DND-41 (cell line): Measurements from ENCODE around the gene STMN1.

Experiments used
- ATAC-seq: fragments of 200-7000 bp; cut with Tn5 transposase; 3 replicates; pipeline ENCODE4 v1.9.1; 2021; ENCODE audit warnings: low read depth; ENCODE audit not compliant: insufficient read depth
- DNase-seq: peaks from one replicate; pipeline ENCODE4 v3.0.0-alpha.2; 2020
- H2AFZ ChIP-seq: 2 replicates; pipeline ENCODE4 v1.6.0; 2012; ENCODE audit warnings: low read depth, low read length
- H3K27ac ChIP-seq: 2 replicates; pipeline ENCODE4 v1.5.1; 2012; ENCODE audit warnings: low read length, inconsistent platforms
- H3K27me3 ChIP-seq: fragments of 200-600 bp; sonication (generic); 2 replicates; pipeline ENCODE4 v1.6.0; 2012; ENCODE audit warnings: low read length, mild to moderate bottlenecking, inconsistent platforms; ENCODE audit not compliant: insufficient read depth, poor library complexity
- H3K36me3 ChIP-seq: 2 replicates; pipeline ENCODE4 v1.5.1; 2012; ENCODE audit warnings: low read length, inconsistent platforms; ENCODE audit not compliant: insufficient read depth
- H3K4me1 ChIP-seq: 2 replicates; pipeline ENCODE4 v1.5.1; 2012; ENCODE audit warnings: mild to moderate bottlenecking, low read length; ENCODE audit not compliant: insufficient read depth
- H3K4me2 ChIP-seq: 2 replicates; pipeline ENCODE4 v1.6.0; 2012; ENCODE audit warnings: mild to moderate bottlenecking, moderate library complexity, low read length, inconsistent platforms; ENCODE audit not compliant: insufficient read depth
- H3K4me3 ChIP-seq, 2 experiments: fragments of 200-600 bp in 1 of 2; shearing (Covaris generic) in 1 of 2; 2 replicates each; pipeline ENCODE4 v1.5.1; 2012 to 2016; ENCODE audit warnings: inconsistent platforms in 2 of 2, low read length in 2 of 2, mild to moderate bottlenecking in 2 of 2, low read depth in 1 of 2, moderate library complexity in 1 of 2
- H3K79me2 ChIP-seq: 2 replicates; pipeline ENCODE4 v1.6.0; 2012; ENCODE audit warnings: low read length, inconsistent platforms; ENCODE audit not compliant: insufficient read depth
- H3K9ac ChIP-seq: 2 replicates; pipeline ENCODE4 v1.6.0; 2012; ENCODE audit warnings: low read depth, mild to moderate bottlenecking, inconsistent platforms, low read length, moderate library complexity
- H3K9me3 ChIP-seq: 2 replicates; pipeline ENCODE4 v1.5.1; 2012; ENCODE audit warnings: low read length, moderate library complexity, mild to moderate bottlenecking, inconsistent platforms; ENCODE audit not compliant: insufficient read depth, severe bottlenecking
- H4K20me1 ChIP-seq: 2 replicates; pipeline ENCODE4 v1.6.0; 2012; ENCODE audit warnings: low read length; ENCODE audit not compliant: insufficient read depth
- EZH2 ChIP-seq: IDR thresholded peaks from 3 replicates; pipeline ENCODE4 v1.6.1; 2012; ENCODE audit warnings: borderline replicate concordance, low read depth, mild to moderate bottlenecking, moderate library complexity, low read length, inconsistent platforms; ENCODE audit not compliant: severe bottlenecking
- TF ChIP-seq, protein P1 (sequence below): IDR thresholded peaks from 2 replicates; pipeline ENCODE4 v1.5.1; 2012; ENCODE audit warnings: borderline replicate concordance, low read length, moderate library complexity, mild to moderate bottlenecking; ENCODE audit not compliant: poor library complexity, severe bottlenecking; ENCODE audit errors: extremely low read depth

STMN1 gene

DNA sequence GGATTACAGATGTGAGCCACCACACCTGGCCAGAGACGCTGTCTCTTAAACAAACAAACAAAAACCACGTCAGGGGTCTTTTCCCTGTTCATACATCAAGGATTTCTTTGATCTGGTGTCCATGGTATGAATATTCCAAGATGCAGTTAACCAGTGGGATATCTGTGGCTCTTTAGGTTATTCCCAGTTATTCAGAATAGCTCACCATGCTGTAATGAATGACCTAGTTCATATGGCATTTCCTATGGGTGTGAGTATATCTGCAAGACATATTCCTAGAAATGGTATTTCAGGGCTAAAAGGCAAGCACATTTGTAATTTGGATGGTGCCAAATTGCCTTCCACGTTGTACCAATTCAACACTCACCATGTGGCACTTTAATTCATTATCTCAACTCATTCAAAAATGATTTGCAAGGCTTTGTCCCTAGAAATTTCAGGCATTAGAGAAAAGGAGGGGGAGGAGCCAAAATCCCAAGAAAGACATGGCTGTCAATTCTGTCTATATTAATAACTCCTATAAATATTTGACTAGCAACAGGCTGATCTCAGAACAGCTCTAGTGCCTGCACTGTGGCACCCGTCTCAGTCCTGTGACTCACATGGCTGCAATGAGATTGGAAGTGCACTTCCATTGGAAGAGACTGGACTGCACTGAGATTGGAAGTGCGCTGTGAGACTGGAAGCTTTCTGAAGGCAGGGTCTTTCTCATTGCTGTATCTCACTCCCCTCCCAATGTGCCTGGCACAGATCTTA lies 6.0 kb upstream of the STMN1 start:
- Histone ChIP-seq H3K27me3 (no peaks in the 10 kb centered on the region), H3K4me2 (no peak overlapping the region), H3K4me1 (no peaks in the 10 kb centered on the region), H3K27ac (no peak overlapping the region), H4K20me1 (no peaks in the 10 kb centered on the region), H3K9ac (no peak overlapping the region), H3K79me2 (no peaks in the 10 kb centered on the region), H3K9me3 (no peaks in the 10 kb centered on the region), H3K36me3 (no peaks in the 10 kb centered on the region), H2AFZ (no peak overlapping the region), H3K4me3 (no peak overlapping the region)
- ATAC-seq (no peak), DNase-seq (no peak)
- no peak for TF ChIP-seq EZH2
- TF ChIP-seq, protein P1, sequence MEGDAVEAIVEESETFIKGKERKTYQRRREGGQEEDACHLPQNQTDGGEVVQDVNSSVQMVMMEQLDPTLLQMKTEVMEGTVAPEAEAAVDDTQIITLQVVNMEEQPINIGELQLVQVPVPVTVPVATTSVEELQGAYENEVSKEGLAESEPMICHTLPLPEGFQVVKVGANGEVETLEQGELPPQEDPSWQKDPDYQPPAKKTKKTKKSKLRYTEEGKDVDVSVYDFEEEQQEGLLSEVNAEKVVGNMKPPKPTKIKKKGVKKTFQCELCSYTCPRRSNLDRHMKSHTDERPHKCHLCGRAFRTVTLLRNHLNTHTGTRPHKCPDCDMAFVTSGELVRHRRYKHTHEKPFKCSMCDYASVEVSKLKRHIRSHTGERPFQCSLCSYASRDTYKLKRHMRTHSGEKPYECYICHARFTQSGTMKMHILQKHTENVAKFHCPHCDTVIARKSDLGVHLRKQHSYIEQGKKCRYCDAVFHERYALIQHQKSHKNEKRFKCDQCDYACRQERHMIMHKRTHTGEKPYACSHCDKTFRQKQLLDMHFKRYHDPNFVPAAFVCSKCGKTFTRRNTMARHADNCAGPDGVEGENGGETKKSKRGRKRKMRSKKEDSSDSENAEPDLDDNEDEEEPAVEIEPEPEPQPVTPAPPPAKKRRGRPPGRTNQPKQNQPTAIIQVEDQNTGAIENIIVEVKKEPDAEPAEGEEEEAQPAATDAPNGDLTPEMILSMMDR = no peak

DNA sequence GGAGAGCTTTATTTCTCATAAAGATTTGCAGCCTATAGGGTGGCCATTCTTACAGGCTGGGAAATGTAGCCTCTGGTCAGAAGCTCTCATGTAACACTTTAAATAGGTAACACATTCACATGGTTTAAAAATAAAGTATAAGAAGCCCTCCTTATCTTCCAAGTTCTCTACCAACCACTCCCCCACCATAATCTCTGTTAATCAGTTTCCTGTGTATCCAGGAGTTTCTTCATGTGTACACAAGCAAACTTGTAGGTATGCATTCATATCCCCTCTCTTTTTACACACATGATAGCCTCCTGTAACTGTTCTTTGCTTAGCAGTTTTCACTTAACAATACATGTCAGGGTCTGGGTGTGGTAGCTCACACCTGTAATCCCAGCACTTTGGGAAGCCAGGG lies 4.9 kb upstream of the STMN1 start:
- H4K20me1 ChIP-seq = no peaks in the 10 kb centered on the region
- no peak for TF ChIP-seq EZH2
- TF ChIP-seq, protein P1 = no peak
- no peaks in the 10 kb centered on the region for H3K9me3 ChIP-seq
- H3K9ac ChIP-seq = no peak overlapping the region
- H2AFZ ChIP-seq = no peak overlapping the region
- no peak for ATAC-seq
- H3K27ac ChIP-seq = no peak overlapping the region
- H3K4me1 ChIP-seq = peaks cover 8% of the 10 kb centered on the region
- H3K4me3 ChIP-seq = no peak overlapping the region
- peaks cover under 1% of the 10 kb centered on the region; the same call in 1 of the 2 replicates for H3K79me2 ChIP-seq
- no peaks in the 10 kb centered on the region for H3K36me3 ChIP-seq
- H3K27me3 ChIP-seq = no peaks in the 10 kb centered on the region
- DNase-seq = no peak
- H3K4me2 ChIP-seq = no peak overlapping the region

DNA sequence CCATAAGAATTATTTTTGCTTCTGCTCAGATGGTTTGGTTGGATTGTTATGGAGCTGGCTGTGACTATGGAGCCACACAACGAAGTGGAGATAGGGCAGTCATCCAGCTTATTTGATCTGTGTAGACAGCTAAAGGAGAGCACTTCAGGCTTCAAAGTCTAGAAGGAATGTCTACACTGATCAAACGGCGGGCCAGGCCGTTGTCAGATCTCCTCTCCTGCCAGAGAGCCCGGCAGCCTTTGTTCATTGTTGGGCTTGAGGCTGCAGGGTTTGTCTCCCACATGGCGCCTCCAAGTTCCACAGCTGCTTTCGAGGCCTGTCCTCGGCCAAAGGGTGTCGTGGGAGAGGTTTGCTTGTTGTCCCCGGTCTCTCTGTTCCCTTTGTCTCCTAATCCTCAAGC lies 2.8 kb upstream of the STMN1 start:
- Histone ChIP-seq H3K27me3 (no peaks in the 10 kb centered on the region), H4K20me1 (peaks cover 13% of the 10 kb centered on the region), H3K9me3 (no peaks in the 10 kb centered on the region), H2AFZ (no peak overlapping the region), H3K4me3 (no peak overlapping the region), H3K4me1 (peaks cover 17% of the 10 kb centered on the region), H3K36me3 (peaks cover 16% of the 10 kb centered on the region), H3K4me2 (no peak overlapping the region), H3K79me2 (peaks cover 21% of the 10 kb centered on the region), H3K27ac (no peak overlapping the region), H3K9ac (no peak overlapping the region)
- DNase-seq = no peak
- TF ChIP-seq EZH2 = no peak
- TF ChIP-seq, protein P1 = no peak
- no peak for ATAC-seq
